ENCODE data around the gene PDE8A. TPM values are rescaled to one million over a fixed set of nuclear protein-coding genes. Genes with fewer than 3 reads are reported as not detected.
"Not testable (repeated sequence)": the region's sequence is repeated elsewhere in the genome, so short reads cannot be mapped to it uniquely, and the experiment has no call there.

PDE8A gene
- total RNA-seq, 3 donors from 2014 or later, result 16.9 to 17.9 (median 17.8) TPM

DNA sequence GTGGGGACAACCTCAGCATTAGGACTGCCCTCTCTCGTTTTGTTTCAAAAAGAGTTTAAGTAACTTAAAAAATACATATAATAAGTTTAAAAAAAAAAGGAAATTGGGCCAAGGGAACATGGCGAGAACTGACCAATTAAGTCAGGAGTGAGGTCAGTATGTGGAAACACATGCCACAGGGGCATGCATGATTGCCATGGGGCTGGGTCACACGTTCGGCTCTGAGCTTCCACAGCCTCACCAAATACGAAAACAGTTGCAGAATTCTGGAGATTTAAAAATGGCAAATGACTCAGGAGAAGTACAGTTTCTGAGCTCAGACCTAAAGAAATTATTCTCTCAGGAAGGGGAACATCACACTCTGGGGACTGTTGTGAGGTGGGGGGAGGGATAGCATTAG is 24.1 kb downstream of the PDE8A start:
- Mint-ChIP-seq H3K27me3 (ENCODE audit: low read depth) (no peaks in the 10 kb centered on the region), H3K4me1 (ENCODE audit: low read depth) (peaks cover 69% of the 10 kb centered on the region), H3K4me3 (no peak overlapping the region), H3K9me3 (no peaks in the 10 kb centered on the region), H3K36me3 (ENCODE audit: insufficient read depth) (peaks cover under 1% of the 10 kb centered on the region)
- DNase-seq (no peak), ATAC-seq (no peak)

DNA sequence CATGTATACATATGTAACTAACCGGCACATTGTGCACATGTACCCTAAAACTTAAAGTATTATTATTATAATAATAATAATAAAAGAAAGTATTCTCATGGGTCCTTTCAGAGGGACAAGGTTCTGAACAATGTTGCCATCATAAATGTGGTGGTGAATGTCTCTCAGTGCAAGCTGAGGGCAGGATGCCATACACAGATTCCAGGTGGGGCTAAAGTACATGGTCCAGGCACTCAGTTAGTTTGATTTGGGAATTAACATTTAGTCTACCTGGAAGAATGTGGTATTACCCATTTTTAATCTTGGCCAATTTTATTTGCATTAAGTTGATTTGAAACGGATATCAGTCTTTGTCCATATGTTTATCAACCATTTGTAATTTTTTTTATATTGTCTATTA is 24.5 kb downstream of the PDE8A start:
- Mint-ChIP-seq H3K36me3 (ENCODE audit: insufficient read depth) (peaks cover 3% of the 10 kb centered on the region), H3K9me3 (peaks cover 3% of the 10 kb centered on the region), H3K4me1 (ENCODE audit: low read depth) (peaks cover 67% of the 10 kb centered on the region), H3K27me3 (ENCODE audit: low read depth) (no peaks in the 10 kb centered on the region), H3K4me3 (no peak overlapping the region)
- DNase-seq, result no peak
- ATAC-seq, result no peak

DNA sequence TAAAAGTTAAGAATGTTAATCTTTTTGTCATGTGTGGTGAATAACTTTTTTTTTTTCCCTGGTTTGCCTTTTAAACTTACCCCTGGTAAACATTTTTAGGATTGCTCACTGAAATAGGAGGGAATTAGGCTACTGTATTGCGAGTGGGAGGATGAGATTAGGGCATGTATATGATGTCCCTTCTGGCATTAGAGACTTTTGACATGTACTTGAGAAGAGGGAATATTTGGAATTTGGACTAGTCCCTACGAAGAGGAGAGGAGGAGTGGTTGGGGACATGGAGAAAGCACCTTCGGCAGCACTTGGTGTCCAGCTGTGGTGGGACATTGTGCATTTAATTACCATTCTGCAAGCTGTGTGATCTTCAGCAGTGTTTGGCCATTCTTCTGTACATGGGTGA is 25.0 kb downstream of the PDE8A start:
- H3K4me1 Mint-ChIP-seq (ENCODE audit: low read depth), result peaks cover 63% of the 10 kb centered on the region
- no peak for ATAC-seq
- no peaks in the 10 kb centered on the region for H3K27me3 Mint-ChIP-seq (ENCODE audit: low read depth)
- H3K4me3 Mint-ChIP-seq, result no peak overlapping the region
- H3K36me3 Mint-ChIP-seq (ENCODE audit: insufficient read depth), result peaks cover 3% of the 10 kb centered on the region
- H3K9me3 Mint-ChIP-seq, result peaks cover 3% of the 10 kb centered on the region
- DNase-seq, result no peak

DNA sequence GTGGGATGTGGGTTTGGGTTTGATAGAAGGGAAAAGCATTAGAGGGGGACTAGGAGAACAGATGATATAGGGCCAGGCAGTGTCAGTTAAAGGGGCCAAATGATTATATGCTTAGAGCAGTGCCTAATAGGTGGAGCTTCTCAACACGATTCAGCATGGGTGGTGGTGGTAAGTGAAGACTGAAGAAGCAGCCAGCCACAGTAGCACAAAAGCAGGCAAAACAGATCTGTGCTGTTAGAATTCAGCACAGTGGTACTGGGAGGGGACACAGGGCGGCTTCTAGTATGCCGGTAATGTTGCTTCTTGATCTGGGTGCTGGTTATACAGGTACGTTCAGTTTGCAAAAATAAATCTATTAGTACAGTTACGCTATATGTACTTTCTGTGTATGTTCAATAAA is 25.5 kb downstream of the PDE8A start:
- no peaks in the 10 kb centered on the region for H3K27me3 Mint-ChIP-seq (ENCODE audit: low read depth)
- ATAC-seq (no peak), DNase-seq (no peak)
- H3K4me3 Mint-ChIP-seq, result no peak overlapping the region
- peaks cover 3% of the 10 kb centered on the region for H3K36me3 Mint-ChIP-seq (ENCODE audit: insufficient read depth)
- H3K4me1 Mint-ChIP-seq (ENCODE audit: low read depth), result peaks cover 58% of the 10 kb centered on the region
- peaks cover 3% of the 10 kb centered on the region for H3K9me3 Mint-ChIP-seq

DNA sequence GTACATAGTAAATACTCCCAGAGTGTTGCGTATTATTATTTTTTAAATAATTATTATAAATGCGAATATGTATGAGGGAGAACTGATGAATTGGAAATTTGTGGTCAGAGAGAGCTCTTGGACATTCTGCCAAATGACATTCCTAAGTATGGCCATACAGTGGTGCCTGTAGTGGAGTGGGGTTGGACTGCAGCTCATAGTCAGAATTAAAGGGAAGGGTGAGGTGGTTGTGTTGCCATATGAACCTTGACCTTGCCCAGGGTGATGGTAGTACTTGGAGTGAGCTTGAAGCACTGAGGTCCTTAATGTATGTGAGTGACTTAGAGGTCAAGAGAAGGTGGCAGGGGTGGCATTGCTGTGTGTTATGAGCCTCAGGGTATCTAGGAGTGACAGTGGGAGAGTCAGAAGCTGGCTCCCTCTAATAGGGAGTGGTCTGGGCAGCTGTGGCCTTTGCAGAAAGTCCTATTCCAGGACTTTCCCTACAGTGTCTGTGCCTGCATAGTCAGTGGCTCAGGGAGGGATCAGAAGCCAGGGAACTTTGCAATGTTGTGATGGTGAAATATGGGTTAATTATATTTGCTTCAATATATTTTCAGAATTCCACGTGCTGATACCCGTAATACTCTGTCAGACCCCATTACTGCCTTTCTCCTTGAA is 26.2 kb downstream of the PDE8A start:
- H3K27me3 Mint-ChIP-seq (ENCODE audit: low read depth), result no peaks in the 10 kb centered on the region
- no peak overlapping the region for H3K4me3 Mint-ChIP-seq
- H3K4me1 Mint-ChIP-seq (ENCODE audit: low read depth), result peaks cover 52% of the 10 kb centered on the region

DNA sequence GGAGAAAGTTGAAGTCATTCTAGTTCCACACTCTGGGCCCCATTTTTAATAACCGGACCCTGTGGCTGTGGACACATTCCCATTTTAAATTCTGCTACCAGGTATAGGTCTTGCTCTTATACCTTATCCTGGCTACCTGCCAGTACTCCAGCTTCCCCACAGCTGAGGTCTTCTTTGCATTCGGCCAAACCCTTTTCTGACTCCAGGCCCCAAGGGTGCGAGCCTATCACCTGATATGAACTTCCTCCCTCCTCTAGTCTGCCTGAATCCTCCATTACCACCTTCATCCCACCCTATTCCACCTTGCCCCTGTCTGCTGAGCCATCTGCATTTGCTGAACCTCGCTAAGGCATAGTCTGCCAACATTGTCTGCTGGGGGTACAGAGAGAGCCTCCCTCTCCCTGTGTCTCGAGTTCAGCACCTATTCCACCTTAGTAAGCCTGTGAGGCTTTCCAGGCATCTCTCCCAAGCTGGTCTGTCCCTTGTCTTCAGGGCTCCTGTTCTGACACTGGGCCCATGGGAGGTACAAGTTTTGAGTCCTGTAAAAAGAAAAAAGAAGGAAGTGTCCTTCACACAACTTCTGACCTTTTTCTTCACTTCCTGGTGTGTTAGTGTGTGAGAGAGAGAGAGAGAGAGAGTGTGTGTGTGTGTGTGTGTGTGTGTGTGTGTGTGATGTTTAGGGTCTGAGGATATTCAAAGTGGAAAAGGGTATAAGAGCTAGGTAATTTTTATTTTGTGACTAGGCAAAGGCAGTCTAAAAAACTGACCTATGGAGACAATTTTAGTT is 27.0 kb downstream of the PDE8A start:
- no peak overlapping the region for H3K4me3 Mint-ChIP-seq

More for the DNA sequence above, 26.2 kb downstream of the PDE8A start:
- DNase-seq (no peak), ATAC-seq (no peak)
- Mint-ChIP-seq H3K9me3 (peaks cover 3% of the 10 kb centered on the region), H3K36me3 (ENCODE audit: insufficient read depth) (peaks cover 3% of the 10 kb centered on the region)

DNA sequence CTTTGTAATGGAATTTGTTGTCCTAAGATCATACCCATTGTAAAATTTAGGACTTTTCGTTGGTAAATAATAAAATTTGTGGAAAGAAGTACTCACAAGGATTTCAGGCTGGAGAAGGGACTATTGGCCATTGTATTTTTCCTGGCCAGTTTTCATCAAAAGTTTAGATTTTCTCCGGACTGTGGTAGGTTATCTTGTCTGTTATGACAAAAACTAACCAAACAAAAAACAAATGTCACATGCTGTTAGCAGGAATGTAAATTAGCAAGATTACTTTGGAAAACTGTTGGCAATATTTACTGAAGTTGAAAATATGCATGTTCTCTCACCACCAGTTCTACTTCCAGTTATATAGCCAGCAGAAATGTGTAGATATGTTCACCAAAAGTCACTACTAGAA is 27.8 kb downstream of the PDE8A start:
- DNase-seq (no peak), ATAC-seq (no peak)
- Mint-ChIP-seq H3K9me3 (peaks cover 3% of the 10 kb centered on the region), H3K4me3 (no peak overlapping the region), H3K36me3 (ENCODE audit: insufficient read depth) (peaks cover 3% of the 10 kb centered on the region), H3K27me3 (ENCODE audit: low read depth) (no peaks in the 10 kb centered on the region), H3K4me1 (ENCODE audit: low read depth) (peaks cover 44% of the 10 kb centered on the region)

More for the DNA sequence above, 27.0 kb downstream of the PDE8A start:
- H3K27me3 Mint-ChIP-seq (ENCODE audit: low read depth), result no peaks in the 10 kb centered on the region
- DNase-seq, result no peak
- peaks cover 47% of the 10 kb centered on the region for H3K4me1 Mint-ChIP-seq (ENCODE audit: low read depth)
- peaks cover 3% of the 10 kb centered on the region for H3K36me3 Mint-ChIP-seq (ENCODE audit: insufficient read depth)
- ATAC-seq, result no peak
- H3K9me3 Mint-ChIP-seq, result peaks cover 3% of the 10 kb centered on the region

DNA sequence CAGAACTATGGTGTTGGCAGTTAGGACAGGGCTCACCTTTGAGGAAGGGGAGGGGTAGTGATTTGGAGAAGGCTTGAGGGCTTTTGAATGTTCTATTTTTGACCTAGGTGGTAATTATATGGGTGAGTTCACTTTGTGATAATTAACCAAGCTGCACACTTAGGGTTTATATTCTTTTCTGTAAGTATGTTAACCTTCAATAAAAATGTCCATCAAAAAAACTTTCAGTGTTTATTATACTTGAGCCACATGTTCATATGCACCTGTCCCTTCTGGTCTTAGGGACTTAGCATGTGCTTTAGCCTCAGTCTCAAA is 28.4 kb downstream of the PDE8A start:
- Mint-ChIP-seq H3K4me1 (ENCODE audit: low read depth) (peaks cover 47% of the 10 kb centered on the region), H3K27me3 (ENCODE audit: low read depth) (no peaks in the 10 kb centered on the region), H3K36me3 (ENCODE audit: insufficient read depth) (peaks cover 3% of the 10 kb centered on the region), H3K4me3 (no peak overlapping the region), H3K9me3 (peaks cover 3% of the 10 kb centered on the region)
- ATAC-seq (no peak), DNase-seq (no peak)

DNA sequence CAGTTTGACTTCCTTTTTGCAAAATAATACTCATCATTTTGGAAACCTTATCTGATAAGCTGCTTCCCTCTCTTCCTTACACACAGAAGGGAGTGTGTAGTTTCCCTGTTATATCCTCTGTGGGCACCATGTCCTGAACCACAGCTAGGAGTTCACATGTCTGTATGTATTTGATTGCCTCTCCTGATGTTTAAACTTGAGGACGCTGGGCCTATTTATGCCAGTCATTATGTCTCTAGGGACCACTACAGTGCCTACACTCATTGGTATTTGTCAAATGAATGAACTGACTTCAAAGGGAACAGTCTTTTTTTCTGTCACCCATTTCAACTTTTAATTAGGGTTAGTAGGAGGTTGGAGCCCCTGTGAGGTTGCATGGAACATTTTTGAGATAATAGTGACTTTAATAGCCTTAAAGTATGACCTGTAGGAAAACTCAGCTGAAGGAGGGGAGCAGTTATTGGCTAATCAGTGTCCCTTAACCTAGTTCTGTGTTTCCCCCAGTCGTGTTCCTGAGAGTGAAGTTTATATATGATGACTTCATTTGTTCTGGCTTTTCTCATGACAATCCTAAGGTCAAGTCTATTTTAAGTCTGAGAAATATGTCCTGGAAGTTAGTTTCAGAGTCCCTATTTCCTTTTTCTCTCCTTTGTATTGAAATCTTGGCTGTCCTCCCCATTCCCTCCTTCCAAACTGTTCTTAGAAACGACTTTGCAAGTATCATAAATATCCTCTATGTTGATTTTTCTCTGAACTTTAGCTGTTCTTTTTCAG is 28.9 kb downstream of the PDE8A start:
- Mint-ChIP-seq H3K4me3 (no peak overlapping the region), H3K27me3 (ENCODE audit: low read depth) (no peaks in the 10 kb centered on the region), H3K9me3 (peaks cover 3% of the 10 kb centered on the region), H3K4me1 (ENCODE audit: low read depth) (peaks cover 49% of the 10 kb centered on the region), H3K36me3 (ENCODE audit: insufficient read depth) (peaks cover 3% of the 10 kb centered on the region)
- ATAC-seq (no peak), DNase-seq (no peak)

DNA sequence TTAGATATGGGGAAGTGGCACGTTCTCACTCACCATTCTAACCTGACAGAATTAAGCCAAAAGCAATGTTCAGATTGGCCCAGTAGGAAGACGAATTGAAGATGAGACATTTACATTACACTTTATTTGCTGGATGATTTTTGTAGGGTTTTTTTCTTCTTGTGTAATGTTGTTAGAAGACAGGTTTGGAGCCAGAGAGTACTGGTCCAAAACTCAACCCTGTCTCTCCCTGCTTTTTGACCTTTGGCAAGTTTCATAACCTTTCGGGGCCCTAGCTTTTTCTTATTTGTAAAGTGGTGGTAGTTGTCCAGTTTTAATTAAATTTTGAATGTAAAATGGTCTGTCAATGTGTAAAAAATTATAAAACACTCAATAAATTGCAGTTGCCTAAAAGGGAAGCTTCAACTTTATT is 29.5 kb downstream of the PDE8A start:
- Mint-ChIP-seq H3K4me1 (ENCODE audit: low read depth) (peaks cover 51% of the 10 kb centered on the region), H3K36me3 (ENCODE audit: insufficient read depth) (peaks cover 3% of the 10 kb centered on the region), H3K9me3 (peaks cover 3% of the 10 kb centered on the region), H3K27me3 (ENCODE audit: low read depth) (no peaks in the 10 kb centered on the region), H3K4me3 (no peak overlapping the region)
- no peak for ATAC-seq
- no peak for DNase-seq

DNA sequence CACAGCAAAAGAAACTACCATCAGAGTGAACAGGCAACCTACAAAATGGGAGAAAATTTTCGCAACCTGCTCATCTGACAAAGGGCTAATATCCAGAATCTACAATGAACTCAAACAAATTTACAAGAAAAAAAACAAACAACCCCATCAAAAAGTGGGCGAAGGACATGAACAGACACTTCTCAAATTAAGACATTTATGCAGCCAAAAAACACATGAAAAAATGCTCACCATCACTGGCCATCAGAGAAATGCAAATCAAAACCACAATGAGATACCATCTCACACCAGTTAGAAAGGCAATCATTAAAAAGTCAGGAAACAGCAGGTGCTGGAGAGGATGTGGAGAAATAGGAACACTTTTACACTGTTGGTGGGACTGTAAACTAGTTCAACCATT is 30.1 kb downstream of the PDE8A start:
- H3K27me3 Mint-ChIP-seq (ENCODE audit: low read depth); H3K36me3 Mint-ChIP-seq (ENCODE audit: insufficient read depth); DNase-seq; ATAC-seq; H3K9me3 Mint-ChIP-seq; H3K4me3 Mint-ChIP-seq: not testable (repeated sequence)
- H3K4me1 Mint-ChIP-seq (ENCODE audit: low read depth), result peaks cover 51% of the 10 kb centered on the region

DNA sequence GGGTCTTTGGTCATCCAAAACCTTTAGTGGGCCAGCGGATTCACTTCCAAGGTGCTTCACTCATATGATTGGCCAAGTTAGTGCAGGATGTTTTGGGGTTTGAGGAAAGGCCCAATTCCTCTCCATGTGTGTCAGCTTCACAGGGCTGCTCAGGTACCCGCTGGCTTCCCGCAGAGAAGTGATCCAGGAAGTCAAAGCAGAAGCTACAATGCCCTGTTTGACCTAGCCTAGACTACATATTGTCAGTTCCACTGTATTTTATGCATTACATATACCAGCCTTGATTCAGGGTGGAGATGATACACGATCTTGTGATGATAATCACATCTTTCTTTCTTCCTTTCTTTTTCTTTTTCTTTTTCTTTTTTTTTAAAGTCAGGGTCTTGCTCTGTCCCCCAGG is 32.1 kb downstream of the PDE8A start:
- ATAC-seq, result no peak
- no peak overlapping the region for H3K4me3 Mint-ChIP-seq
- H3K27me3 Mint-ChIP-seq (ENCODE audit: low read depth), result no peaks in the 10 kb centered on the region
- H3K36me3 Mint-ChIP-seq (ENCODE audit: insufficient read depth), result peaks cover 3% of the 10 kb centered on the region
- peaks cover 38% of the 10 kb centered on the region for H3K4me1 Mint-ChIP-seq (ENCODE audit: low read depth)
- DNase-seq, result no peak
- H3K9me3 Mint-ChIP-seq, result peaks cover 3% of the 10 kb centered on the region

DNA sequence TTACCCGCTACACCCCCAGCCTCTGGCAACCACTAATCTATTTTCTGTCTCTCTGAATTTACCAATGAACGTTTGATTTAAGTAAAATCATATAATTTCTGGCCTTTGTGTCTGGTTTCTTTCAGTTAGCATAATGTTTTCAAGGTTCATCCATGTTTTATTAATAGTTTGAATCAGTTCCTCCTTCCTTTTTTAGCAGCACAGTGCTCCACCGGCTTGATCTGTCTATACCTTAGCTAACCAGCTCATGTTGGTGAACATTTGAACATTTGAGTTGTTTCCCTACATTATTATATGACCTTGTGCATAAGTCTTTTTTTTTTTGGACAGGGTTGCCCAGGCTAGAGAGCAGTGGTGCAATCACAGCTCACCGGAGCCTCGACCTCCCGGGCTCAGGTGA is 33.3 kb downstream of the PDE8A start:
- Mint-ChIP-seq H3K36me3 (ENCODE audit: insufficient read depth) (peaks cover 3% of the 10 kb centered on the region), H3K4me3 (no peak overlapping the region), H3K9me3 (peaks cover 3% of the 10 kb centered on the region), H3K27me3 (ENCODE audit: low read depth) (no peaks in the 10 kb centered on the region), H3K4me1 (ENCODE audit: low read depth) (peaks cover 37% of the 10 kb centered on the region)
- ATAC-seq (no peak), DNase-seq (no peak)

DNA sequence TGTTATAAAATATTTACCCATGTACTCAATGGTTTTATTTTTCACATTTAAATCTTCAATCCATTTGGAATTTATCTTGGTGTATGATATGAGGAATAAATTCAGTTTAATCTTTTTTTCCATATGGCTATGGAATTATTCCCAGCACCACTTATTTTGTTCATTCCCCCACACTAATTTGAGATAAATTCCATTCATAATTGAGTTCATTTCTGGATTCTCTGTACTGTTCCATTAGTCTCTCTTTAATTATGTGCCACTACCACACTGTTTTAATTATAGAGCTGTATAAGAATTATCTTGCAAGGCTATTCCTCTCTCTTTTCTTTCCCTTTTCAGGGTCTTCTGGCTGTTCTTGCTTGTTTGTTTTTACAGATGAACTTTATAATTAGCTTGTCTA is 34.6 kb downstream of the PDE8A start:
- Mint-ChIP-seq H3K27me3 (ENCODE audit: low read depth) (no peaks in the 10 kb centered on the region), H3K9me3 (no peaks in the 10 kb centered on the region), H3K4me1 (ENCODE audit: low read depth) (peaks cover 31% of the 10 kb centered on the region), H3K4me3 (no peak overlapping the region), H3K36me3 (ENCODE audit: insufficient read depth) (no peaks in the 10 kb centered on the region)
- DNase-seq (no peak), ATAC-seq (no peak)

Data from activated T-cell treated with anti-CD3 and anti-CD28 coated beads, Interleukin-2, amount 50 U/mL, for 4 hours (primary cell).